Trophoblast cell (in vitro differentiated cells and primary cell): ENCODE measurements around the gene SMTNL2. TPM values are rescaled to one million over a fixed set of nuclear protein-coding genes. Genes with fewer than 3 reads are reported as not detected.

ENCODE experiments used
- DNase-seq, 2 donors: peaks; one replicate each; pipeline ENCODE4 v3.0.0-alpha.2; 2016
- H2AFZ ChIP-seq: 2 replicates; pipeline ENCODE4 v1.6.1; 2013; ENCODE audit warnings: low read length, moderate library complexity, mild to moderate bottlenecking; ENCODE audit not compliant: insufficient read depth, poor library complexity
- H2AK5ac ChIP-seq: 2 replicates; pipeline ENCODE4 v1.6.1; 2013; ENCODE audit warnings: mild to moderate bottlenecking, low read length
- H2BK120ac ChIP-seq: 2 replicates; pipeline ENCODE4 v1.6.1; 2013; ENCODE audit warnings: low read length, mild to moderate bottlenecking, moderate library complexity; ENCODE audit not compliant: insufficient read depth, poor library complexity
- H2BK12ac ChIP-seq: 2 replicates; pipeline ENCODE4 v1.6.1; 2013; ENCODE audit warnings: mild to moderate bottlenecking, low read length, moderate library complexity
- H2BK5ac ChIP-seq: 2 replicates; pipeline ENCODE4 v1.6.1; 2013; ENCODE audit warnings: low read length, low read depth, moderate library complexity, mild to moderate bottlenecking; ENCODE audit not compliant: poor library complexity
- H3K14ac ChIP-seq: 2 replicates; pipeline ENCODE4 v1.6.1; 2013; ENCODE audit warnings: mild to moderate bottlenecking, low read length
- H3K18ac ChIP-seq: 2 replicates; pipeline ENCODE4 v1.6.1; 2013; ENCODE audit warnings: mild to moderate bottlenecking, low read length
- H3K23ac ChIP-seq: 2 replicates; pipeline ENCODE4 v1.6.1; 2013; ENCODE audit warnings: low read length
- H3K27ac ChIP-seq: 2 replicates; pipeline ENCODE4 v1.5.1; 2013; ENCODE audit warnings: low read depth, mild to moderate bottlenecking, inconsistent platforms, low read length, moderate library complexity
- H3K27me3 ChIP-seq: 2 replicates; pipeline ENCODE4 v1.6.1; 2013; ENCODE audit warnings: inconsistent platforms, mild to moderate bottlenecking, low read length, moderate library complexity; ENCODE audit not compliant: insufficient read depth
- H3K36me3 ChIP-seq, 2 experiments: 1 replicate in 1 of 2; 2 replicates in 1 of 2; pipeline ENCODE4 v1.6.1; 2013; ENCODE audit warnings: low read length in 2 of 2, mild to moderate bottlenecking in 2 of 2, moderate library complexity in 1 of 2; ENCODE audit not compliant: insufficient read depth in 2 of 2, control insufficient read depth in 1 of 2
- H3K4ac ChIP-seq: 2 replicates; pipeline ENCODE4 v1.6.1; 2013; ENCODE audit warnings: low read depth, mild to moderate bottlenecking, low read length, moderate library complexity
- H3K4me1 ChIP-seq, 2 experiments: 1 replicate in 1 of 2; 2 replicates in 1 of 2; pipeline ENCODE4 v1.6.1; 2013; ENCODE audit warnings: low read length in 2 of 2, mild to moderate bottlenecking in 2 of 2, moderate library complexity in 1 of 2; ENCODE audit not compliant: insufficient read depth in 2 of 2, control insufficient read depth in 1 of 2
- H3K4me2 ChIP-seq: 2 replicates; pipeline ENCODE4 v1.6.1; 2013; ENCODE audit warnings: inconsistent platforms, mild to moderate bottlenecking, low read length, moderate library complexity
- H3K4me3 ChIP-seq: 2 replicates; pipeline ENCODE4 v1.5.1; 2013; ENCODE audit warnings: mild to moderate bottlenecking, low read depth, low read length, inconsistent platforms
- H3K79me1 ChIP-seq: one replicate; pipeline ENCODE4 v1.6.1; 2013; ENCODE audit warnings: low read length
- H3K79me2 ChIP-seq: 2 replicates; pipeline ENCODE4 v1.6.1; 2013; ENCODE audit warnings: low read length, mild to moderate bottlenecking; ENCODE audit not compliant: control insufficient read depth, insufficient read depth, poor library complexity
- H3K9ac ChIP-seq: 2 replicates; pipeline ENCODE4 v1.6.1; 2013; ENCODE audit warnings: mild to moderate bottlenecking, low read length
- H3K9me3 ChIP-seq: 2 replicates; pipeline ENCODE4 v1.6.1; 2013; ENCODE audit warnings: low read depth, mild to moderate bottlenecking, control low read depth, inconsistent platforms, low read length; ENCODE audit not compliant: insufficient read depth
- H4K12ac ChIP-seq: 2 replicates; pipeline ENCODE4 v1.6.1; 2013; ENCODE audit warnings: low read depth, mild to moderate bottlenecking, low read length, moderate library complexity
- H4K8ac ChIP-seq: 2 replicates; pipeline ENCODE4 v1.6.1; 2013; ENCODE audit warnings: low read depth, mild to moderate bottlenecking, low read length, moderate library complexity
- H4K91ac ChIP-seq: one replicate; pipeline ENCODE4 v1.6.1; 2013; ENCODE audit warnings: low read depth, mild to moderate bottlenecking, low read length, moderate library complexity
- WGBS: extraction: QIAGEN DNeasy Blood & Tissue Kit; methylation state at CpG from one replicate; pipeline ENCODE4 v1.1.7; 2013; ENCODE audit warnings: missing lambda C conversion rate; ENCODE audit not compliant: insufficient read length, insufficient coverage; ENCODE audit errors: extremely low coverage; 5-methylcytosine and 5-hydroxymethylcytosine counted together
- polyA plus RNA-seq: library from polyadenylated mRNA; stranded (reverse); fragments of 200-250 nt; gene quantifications from 2 replicates; pipeline ENCODE4 v1.2.3, GENCODE V29; 2013

The SMTNL2 gene
- polyA plus RNA-seq: 71.8 and 77.6 TPM in 2 replicates

- peak within 1 kb of the TSS; percentile 96 for H3K4ac ChIP-seq
- H3K14ac ChIP-seq: peak within 1 kb of the TSS; percentile 83
- H4K91ac ChIP-seq: peak within 1 kb of the TSS; percentile 70
- H2BK120ac ChIP-seq: peak within 1 kb of the TSS; percentile 85
- peak within 1 kb of the TSS; percentile 68 for H2BK12ac ChIP-seq
- H3K18ac ChIP-seq: peak within 1 kb of the TSS; percentile 79
- H3K79me2 ChIP-seq: peaks cover 42% of the 10 kb centered on the region
- peaks cover 1% of the 10 kb centered on the region for H3K9me3 ChIP-seq
- H3K36me3 ChIP-seq: no peaks in the 10 kb centered on the region
- peaks cover 42% of the 10 kb centered on the region for H3K79me1 ChIP-seq
- H2AFZ ChIP-seq: peak within 1 kb of the TSS; percentile 68
- H3K27me3 ChIP-seq: no peaks in the 10 kb centered on the region
- peak within 1 kb of the TSS; percentile 29 for H3K27ac ChIP-seq
- H3K9ac ChIP-seq: peak within 1 kb of the TSS; percentile 14
- peak within 1 kb of the TSS; percentile 69 for H2BK5ac ChIP-seq
- WGBS: no CpG with 5 or more reads among the region's 100 CpGs
- peaks cover 43 to 62% of the 10 kb centered on the region in 2 experiments for H3K4me1 ChIP-seq
- peak within 1 kb of the TSS; percentile 62 for H4K8ac ChIP-seq
- H3K23ac ChIP-seq: no peak within 1 kb of the TSS
- peak within 1 kb of the TSS; percentile 48 for H2AK5ac ChIP-seq
- peak in 1 of 2 donors; percentile 15 for DNase-seq
- peak within 1 kb of the TSS; percentile 78 for H3K4me2 ChIP-seq
- peak within 1 kb of the TSS; percentile 31 for H4K12ac ChIP-seq
- H3K4me3 ChIP-seq: peak within 1 kb of the TSS; percentile 88
Measured at GRCh38 chr17:4584101-4584916, at the start of gene SMTNL2. SMTNL2 (plus strand) TSS chr17:4584529; CDS start chr17:4584606, 77 bp downstream.

DNA sequence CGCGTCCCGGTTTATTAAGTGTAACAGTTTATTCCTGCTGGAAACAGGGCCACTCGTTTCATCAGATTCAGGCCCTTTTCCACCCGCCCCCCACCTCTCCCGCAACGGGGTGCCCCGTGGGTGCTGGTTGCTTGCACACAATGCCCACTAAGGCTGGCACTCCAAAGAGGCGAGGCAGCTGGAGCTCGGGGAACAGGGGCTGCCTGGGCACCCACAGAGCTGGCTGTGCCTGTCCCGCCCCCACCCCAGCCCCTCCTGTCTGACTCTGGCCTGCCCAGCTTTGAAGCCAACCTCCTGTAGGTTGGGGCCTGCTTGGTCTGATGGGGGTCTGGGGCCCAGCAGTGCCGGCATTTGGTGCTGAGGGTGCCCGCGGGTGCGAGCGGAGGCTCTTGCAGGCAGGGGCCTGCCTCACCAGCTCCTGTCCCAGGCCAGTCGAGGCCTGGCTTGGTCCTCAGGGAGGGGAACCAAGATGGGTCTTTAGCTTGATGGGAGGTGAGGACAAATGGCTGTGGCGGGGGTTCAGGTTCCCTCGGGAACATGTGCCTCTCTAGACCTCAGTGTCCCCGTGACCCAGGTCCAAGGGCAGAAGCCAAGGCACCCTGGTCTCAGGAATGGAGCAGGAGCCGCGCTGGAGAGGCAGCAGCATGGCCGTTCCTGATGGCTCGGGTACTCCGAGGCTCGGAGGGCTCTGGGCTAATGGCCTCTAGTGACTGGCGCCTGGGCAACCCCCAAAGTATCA lies 49.2 kb upstream of the SMTNL2 start:
- DNase-seq: no peak
- Histone ChIP-seq H3K14ac (no peak overlapping the region), H3K4me3 (no peak overlapping the region), H3K79me1 (no peaks in the 10 kb centered on the region), H2AFZ (no peak overlapping the region), H3K4me1 (peaks cover 0 to 2% of the 10 kb centered on the region in 2 experiments), H2AK5ac (no peak overlapping the region), H3K27ac (no peak overlapping the region), H3K36me3 (peaks cover 95 to 96% of the 10 kb centered on the region in 2 experiments), H3K27me3 (no peaks in the 10 kb centered on the region), H3K79me2 (no peaks in the 10 kb centered on the region), H4K12ac (no peak overlapping the region), H4K8ac (no peak overlapping the region), H3K9ac (no peak overlapping the region), H3K4me2 (no peak overlapping the region), H2BK5ac (no peak overlapping the region), H3K23ac (no peak overlapping the region), H2BK12ac (no peak overlapping the region), H3K4ac (no peak overlapping the region), H2BK120ac (no peak overlapping the region), H3K9me3 (no peaks in the 10 kb centered on the region), H4K91ac (no peak overlapping the region), H3K18ac (no peak overlapping the region)
- no CpG with 5 or more reads among the region's 27 CpGs for WGBS

DNA sequence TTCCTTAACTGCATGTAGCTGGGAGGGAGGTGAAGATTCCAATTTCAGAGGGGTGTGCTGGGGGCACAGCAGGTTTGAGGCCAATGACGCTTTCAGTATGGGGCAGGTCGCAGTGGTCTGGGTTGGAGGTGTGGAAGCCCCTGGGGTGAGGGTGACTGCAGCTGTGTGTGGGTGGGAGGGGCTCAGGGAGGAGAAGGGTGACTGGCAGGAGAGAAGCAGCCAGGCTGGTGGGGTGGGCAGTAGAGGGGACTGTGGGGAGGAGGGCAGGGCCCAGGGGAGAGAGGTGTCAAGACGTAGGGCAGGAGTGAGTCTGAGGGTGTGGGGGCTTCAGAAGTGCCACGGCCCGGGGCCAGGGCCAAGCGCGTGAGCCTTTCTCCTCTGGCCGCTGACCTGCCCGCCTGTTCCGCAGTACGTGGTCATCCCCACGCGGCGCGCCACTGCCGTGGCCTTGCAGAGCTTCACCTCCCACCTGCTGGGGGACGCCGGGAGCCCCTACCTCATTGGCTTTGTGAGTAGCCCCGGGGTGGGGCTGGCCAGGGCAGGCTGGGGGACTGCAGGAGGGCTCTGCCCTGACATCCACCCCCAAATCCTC lies 48.6 kb upstream of the SMTNL2 start:
- Histone ChIP-seq H3K14ac (no peak overlapping the region), H3K27me3 (no peaks in the 10 kb centered on the region), H3K9ac (no peak overlapping the region), H2BK120ac (no peak overlapping the region), H2AFZ (no peak overlapping the region), H3K79me1 (no peaks in the 10 kb centered on the region), H3K27ac (no peak overlapping the region), H2BK12ac (no peak overlapping the region), H3K4me1 (no peaks in the 10 kb centered on the region), H3K79me2 (no peaks in the 10 kb centered on the region), H4K12ac (no peak overlapping the region), H2AK5ac (no peak overlapping the region), H3K9me3 (no peaks in the 10 kb centered on the region), H2BK5ac (no peak overlapping the region), H3K36me3 (peaks cover 95 to 96% of the 10 kb centered on the region in 2 experiments), H3K23ac (no peak overlapping the region), H3K18ac (no peak overlapping the region), H3K4me3 (no peak overlapping the region), H4K8ac (no peak overlapping the region), H3K4ac (no peak overlapping the region), H4K91ac (no peak overlapping the region), H3K4me2 (no peak overlapping the region)
- WGBS: no CpG with 5 or more reads among the region's 19 CpGs
- no peak for DNase-seq

DNA sequence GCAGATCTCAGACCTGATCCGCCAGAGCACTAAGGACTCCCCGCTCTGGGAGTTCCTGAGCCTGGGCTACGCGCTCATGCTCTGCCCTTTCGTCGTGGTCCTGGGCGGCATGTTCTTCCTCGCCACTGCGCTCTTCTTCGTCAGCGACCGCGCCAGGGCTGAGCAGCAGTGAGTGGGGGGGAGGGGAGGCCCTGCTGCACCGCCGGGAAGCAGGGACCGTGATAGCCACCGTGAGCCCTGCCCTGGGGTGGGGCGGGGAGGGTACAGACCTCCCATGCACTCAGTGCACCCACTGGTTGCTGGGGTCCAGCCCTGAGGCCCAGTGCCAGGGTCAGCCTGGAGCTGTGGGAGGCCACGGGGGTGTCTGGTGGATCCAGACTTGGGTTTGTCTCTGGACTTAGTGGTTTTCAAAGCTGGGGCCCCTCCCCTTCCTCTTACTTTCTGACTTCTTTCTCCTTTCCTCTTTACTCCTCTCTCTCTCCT lies 48.0 kb upstream of the SMTNL2 start:
- no peak overlapping the region for H4K8ac ChIP-seq
- no peak overlapping the region for H3K4me3 ChIP-seq
- H2BK12ac ChIP-seq: no peak overlapping the region
- H4K12ac ChIP-seq: no peak overlapping the region
- no peak overlapping the region for H2AFZ ChIP-seq
- no peak overlapping the region for H3K27ac ChIP-seq
- H3K27me3 ChIP-seq: no peaks in the 10 kb centered on the region
- H3K23ac ChIP-seq: no peak overlapping the region
- no peaks in the 10 kb centered on the region for H3K4me1 ChIP-seq
- no peak overlapping the region for H3K4me2 ChIP-seq
- WGBS: no CpG with 5 or more reads among the region's 19 CpGs
- no peak overlapping the region for H3K18ac ChIP-seq
- H3K36me3 ChIP-seq: peaks cover 93 to 96% of the 10 kb centered on the region in 2 experiments
- DNase-seq: no peak
- no peak overlapping the region for H2BK120ac ChIP-seq
- no peak overlapping the region for H2AK5ac ChIP-seq
- no peak overlapping the region for H3K4ac ChIP-seq
- no peak overlapping the region for H3K9ac ChIP-seq
- no peaks in the 10 kb centered on the region for H3K79me1 ChIP-seq
- no peaks in the 10 kb centered on the region for H3K79me2 ChIP-seq
- H3K9me3 ChIP-seq: no peaks in the 10 kb centered on the region
- no peak overlapping the region for H4K91ac ChIP-seq
- no peak overlapping the region for H3K14ac ChIP-seq
- no peak overlapping the region for H2BK5ac ChIP-seq
